IMR-90 (cell line): ENCODE measurements around the gene PFDN1.

ENCODE experiments used
- FOS ChIP-seq: fragments of 150-350 bp; IDR thresholded peaks from 2 replicates; pipeline ENCODE4 v1.6.1; 2016; ENCODE audit warnings: low read depth, low read length
- POLR2A ChIP-seq: IDR thresholded peaks from 2 replicates; pipeline ENCODE4 v1.6.1; 2012; ENCODE audit warnings: mild to moderate bottlenecking, low read depth, low read length
- RAD21 ChIP-seq: IDR thresholded peaks from 2 replicates; pipeline ENCODE4 v1.6.1; 2012; ENCODE audit warnings: low read length, improper control_type of control experiment
- SMC3 ChIP-seq: fragments of 150-350 bp; IDR thresholded peaks from 2 replicates; pipeline ENCODE4 v1.6.1; 2016; ENCODE audit warnings: low read depth, mild to moderate bottlenecking, antibody characterized with exemption, low read length, moderate library complexity
- TF ChIP-seq, protein P1 (sequence below): conservative IDR thresholded peaks from 2 replicates; pipeline ENCODE4 v1.5.1; 2012; ENCODE audit warnings: mild to moderate bottlenecking, low read depth, low read length, improper control_type of control experiment
- TF ChIP-seq, protein P2 (sequence below): fragments of 150-350 bp; IDR thresholded peaks from 2 replicates; pipeline ENCODE4 v1.6.1; 2017; ENCODE audit warnings: mild to moderate bottlenecking, antibody characterized with exemption, low read length, low read depth

DNA sequence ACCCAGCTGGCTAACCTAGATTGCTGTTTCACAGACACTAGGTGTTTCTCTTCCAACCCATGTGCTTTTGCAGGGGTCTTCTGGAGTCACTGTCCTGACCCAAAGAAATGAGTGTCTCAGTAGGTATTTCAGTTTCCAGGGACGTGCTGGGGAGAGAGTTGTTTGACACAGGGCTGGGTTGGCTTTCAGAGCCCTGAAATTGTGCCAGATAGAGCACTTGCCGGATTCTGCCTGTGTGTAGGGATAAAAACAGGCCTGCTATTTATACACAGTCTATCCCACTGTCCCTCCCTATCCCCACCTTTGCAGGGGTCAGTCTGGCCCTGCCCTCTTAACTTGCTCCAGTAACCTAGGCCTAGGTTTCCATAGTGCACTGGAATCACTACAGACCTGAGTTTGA lies 44.5 kb upstream of the PFDN1 start:
- TF ChIP-seq RAD21 (no peak), POLR2A (no peak), FOS (no peak), SMC3 (no peak)
- TF ChIP-seq, protein P1, sequence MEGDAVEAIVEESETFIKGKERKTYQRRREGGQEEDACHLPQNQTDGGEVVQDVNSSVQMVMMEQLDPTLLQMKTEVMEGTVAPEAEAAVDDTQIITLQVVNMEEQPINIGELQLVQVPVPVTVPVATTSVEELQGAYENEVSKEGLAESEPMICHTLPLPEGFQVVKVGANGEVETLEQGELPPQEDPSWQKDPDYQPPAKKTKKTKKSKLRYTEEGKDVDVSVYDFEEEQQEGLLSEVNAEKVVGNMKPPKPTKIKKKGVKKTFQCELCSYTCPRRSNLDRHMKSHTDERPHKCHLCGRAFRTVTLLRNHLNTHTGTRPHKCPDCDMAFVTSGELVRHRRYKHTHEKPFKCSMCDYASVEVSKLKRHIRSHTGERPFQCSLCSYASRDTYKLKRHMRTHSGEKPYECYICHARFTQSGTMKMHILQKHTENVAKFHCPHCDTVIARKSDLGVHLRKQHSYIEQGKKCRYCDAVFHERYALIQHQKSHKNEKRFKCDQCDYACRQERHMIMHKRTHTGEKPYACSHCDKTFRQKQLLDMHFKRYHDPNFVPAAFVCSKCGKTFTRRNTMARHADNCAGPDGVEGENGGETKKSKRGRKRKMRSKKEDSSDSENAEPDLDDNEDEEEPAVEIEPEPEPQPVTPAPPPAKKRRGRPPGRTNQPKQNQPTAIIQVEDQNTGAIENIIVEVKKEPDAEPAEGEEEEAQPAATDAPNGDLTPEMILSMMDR = no peak
- TF ChIP-seq, protein P2, sequence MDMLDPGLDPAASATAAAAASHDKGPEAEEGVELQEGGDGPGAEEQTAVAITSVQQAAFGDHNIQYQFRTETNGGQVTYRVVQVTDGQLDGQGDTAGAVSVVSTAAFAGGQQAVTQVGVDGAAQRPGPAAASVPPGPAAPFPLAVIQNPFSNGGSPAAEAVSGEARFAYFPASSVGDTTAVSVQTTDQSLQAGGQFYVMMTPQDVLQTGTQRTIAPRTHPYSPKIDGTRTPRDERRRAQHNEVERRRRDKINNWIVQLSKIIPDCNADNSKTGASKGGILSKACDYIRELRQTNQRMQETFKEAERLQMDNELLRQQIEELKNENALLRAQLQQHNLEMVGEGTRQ = no peak
